Fibroblast of skin of right biceps (primary cell): ENCODE results near the gene EGFLAM.

Source experiments
- DNase-seq: peaks from one replicate; pipeline ENCODE4 v3.0.0-alpha.2; 2013

Gene EGFLAM

GRCh38 chr5:38479315-38479904, 221.1 kb downstream of the EGFLAM start:
- DNase-seq: no peak

DNA sequence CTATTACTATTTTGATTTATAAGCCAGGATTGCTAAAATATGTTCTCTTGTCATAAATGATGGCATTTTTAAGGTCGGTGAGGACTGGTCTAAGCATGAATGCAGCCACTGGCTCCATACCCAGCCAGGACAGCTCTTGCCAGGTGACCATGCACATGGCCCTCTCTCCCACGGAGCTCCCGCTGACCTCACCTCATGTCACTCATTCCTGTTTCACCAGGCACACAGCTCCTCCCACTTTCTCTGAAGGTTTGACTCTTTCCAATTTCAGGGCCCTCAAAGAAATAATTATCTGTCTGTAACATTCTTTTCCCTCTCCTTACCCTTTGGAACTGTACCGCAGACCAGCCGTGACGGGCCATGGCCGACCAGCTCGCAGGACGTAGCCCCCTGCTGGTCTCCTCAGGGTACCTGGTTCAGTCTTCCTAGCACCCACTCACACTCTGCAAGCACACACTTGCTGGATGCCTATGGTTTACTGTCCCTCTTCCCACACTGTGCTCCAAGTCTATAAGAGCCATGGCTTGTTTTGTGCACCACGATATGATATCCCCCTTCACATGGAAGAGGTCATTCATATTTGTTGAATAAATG, 225.5 kb downstream of the EGFLAM start:
- DNase-seq: no peak

GRCh38 chr5:38494175-38494574, 235.8 kb downstream of the EGFLAM start:
- no peak for DNase-seq

GRCh38 chr5:38494763-38495162, 236.4 kb downstream of the EGFLAM start:
- no peak for DNase-seq

DNA sequence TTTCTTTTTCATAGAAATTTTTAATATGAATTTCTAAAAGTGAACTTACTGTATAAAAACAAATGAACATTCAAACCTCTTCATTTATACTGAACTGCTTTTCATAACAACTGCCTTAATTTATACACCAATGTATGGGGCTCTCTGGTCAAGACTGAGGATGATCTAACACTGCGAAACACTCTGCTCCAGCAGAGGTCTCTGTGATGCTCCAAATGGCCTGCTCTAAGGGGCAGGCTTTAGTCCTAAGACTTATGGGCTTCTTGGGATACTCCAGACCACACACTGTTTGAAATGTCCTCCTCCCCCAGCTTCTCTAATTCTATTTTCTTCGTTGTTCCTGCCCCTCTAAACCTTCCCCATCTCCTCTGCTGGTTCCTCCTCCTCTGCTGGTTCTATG, 239.6 kb downstream of the EGFLAM start:
- peak; percentile 36 for DNase-seq

- peak; percentile 82 for DNase-seq
Measured at GRCh38 chr5:38500573-38501260, 242.4 kb downstream of the EGFLAM start.

- no peak for DNase-seq
Measured at GRCh38 chr5:38506302-38506701, 247.9 kb downstream of the EGFLAM start.

DNA sequence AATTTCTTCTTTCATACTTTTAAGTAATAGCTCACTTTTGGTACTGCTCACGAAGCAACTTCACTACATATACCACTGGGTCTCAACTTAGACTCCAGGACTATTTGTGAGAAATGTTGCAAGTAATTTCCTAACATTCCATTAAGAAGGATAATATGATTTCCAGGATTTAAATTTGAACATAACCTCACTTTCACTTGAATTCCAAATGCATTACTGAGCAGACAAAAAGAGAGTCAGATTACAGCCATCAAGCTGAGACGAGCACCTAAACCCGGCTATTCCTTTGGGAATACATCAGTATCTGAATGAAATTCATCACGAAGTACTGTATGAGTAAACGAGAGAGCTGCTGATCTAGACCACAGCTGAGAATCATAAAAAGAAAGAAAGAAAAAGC, 250.8 kb downstream of the EGFLAM start:
- DNase-seq: peak; percentile 94
